ENCODE measurements around the gene NUDT6. TPM values are rescaled to one million over a fixed set of nuclear protein-coding genes. Genes with fewer than 3 reads are reported as not detected.
A peak's percentile ranks its signal among the peaks of the same experiment; 100 is the strongest.
"Not testable (repeated sequence)": the region's sequence is repeated elsewhere in the genome, so short reads cannot be mapped to it uniquely, and the experiment has no call there.

The NUDT6 gene
- total and polyA plus RNA-seq, 9 donors, result 6.6 to 9.4 (median 7.9) TPM

GRCh38 chr4:122882857-122883735 is 39.3 kb downstream of the NUDT6 start:
- 10% methylated on average over 2 of the region's 5 CpGs for WGBS (ENCODE audit: insufficient coverage)
- DNase-seq, result peak; percentile 88

GRCh38 chr4:122879001-122879400 is 43.4 kb downstream of the NUDT6 start:
- Histone ChIP-seq H3K4me3 (ENCODE audit: low read length) (no peak overlapping the region), H3K27me3 (ENCODE audit: control insufficient read depth, insufficient read depth, low read length) (no peaks in the 10 kb centered on the region), H3K9me3 (replicated peaks; ENCODE audit: control insufficient read depth, low read depth, low read length) (peaks cover 4% of the 10 kb centered on the region), H3K4me1 (ENCODE audit: control insufficient read depth, insufficient read depth, low read length) (no peaks in the 10 kb centered on the region), H3K36me3 (ENCODE audit: control insufficient read depth, insufficient read depth, low read length) (peaks cover 5% of the 10 kb centered on the region), H3K27ac (ENCODE audit: low read length) (no peak overlapping the region)
- DNase-seq, result peak; percentile 49

More at GRCh38 chr4:122882857-122883735, 39.3 kb downstream of the NUDT6 start:
- Histone ChIP-seq H3K4me1 (ENCODE audit: control insufficient read depth, insufficient read depth, low read length) (no peaks in the 10 kb centered on the region), H3K27ac (ENCODE audit: low read length) (peak overlapping the region; percentile 63), H3K4me3 (ENCODE audit: low read length) (no peak overlapping the region), H3K9me3 (replicated peaks; ENCODE audit: control insufficient read depth, low read depth, low read length) (peaks cover 4% of the 10 kb centered on the region), H3K36me3 (ENCODE audit: control insufficient read depth, insufficient read depth, low read length) (peaks cover 11% of the 10 kb centered on the region), H3K27me3 (ENCODE audit: control insufficient read depth, insufficient read depth, low read length) (no peaks in the 10 kb centered on the region)

GRCh38 chr4:122876456-122876855 is 45.9 kb downstream of the NUDT6 start:
- DNase-seq, result no peak
- H3K4me1 ChIP-seq (ENCODE audit: control insufficient read depth, insufficient read depth, low read length), result no peaks in the 10 kb centered on the region
- 100% methylated on average over 1 of the region's 3 CpGs for WGBS (ENCODE audit: insufficient coverage)
- H3K4me3 ChIP-seq (ENCODE audit: low read length), result no peak overlapping the region
- H3K9me3 ChIP-seq (replicated peaks; ENCODE audit: control insufficient read depth, low read depth, low read length), result peaks cover 4% of the 10 kb centered on the region
- no peak overlapping the region for H3K27ac ChIP-seq (ENCODE audit: low read length)
- peaks cover 5% of the 10 kb centered on the region for H3K36me3 ChIP-seq (ENCODE audit: control insufficient read depth, insufficient read depth, low read length)
- no peaks in the 10 kb centered on the region for H3K27me3 ChIP-seq (ENCODE audit: control insufficient read depth, insufficient read depth, low read length)

- Histone ChIP-seq H3K36me3 (ENCODE audit: control insufficient read depth, insufficient read depth, low read length) (peaks cover 3% of the 10 kb centered on the region), H3K27me3 (ENCODE audit: control insufficient read depth, insufficient read depth, low read length) (no peaks in the 10 kb centered on the region), H3K27ac (ENCODE audit: low read length) (no peak overlapping the region), H3K4me3 (ENCODE audit: low read length) (no peak overlapping the region), H3K4me1 (ENCODE audit: control insufficient read depth, insufficient read depth, low read length) (no peaks in the 10 kb centered on the region), H3K9me3 (replicated peaks; ENCODE audit: control insufficient read depth, low read depth, low read length) (peaks cover 4% of the 10 kb centered on the region)
- DNase-seq, result no peak
- WGBS (ENCODE audit: insufficient coverage), result 60% methylated on average over 1 of the region's 5 CpGs
Observed at GRCh38 chr4:122875949-122876348, 46.4 kb downstream of the NUDT6 start.

- no peaks in the 10 kb centered on the region for H3K27me3 ChIP-seq (ENCODE audit: control insufficient read depth, insufficient read depth, low read length)
- H3K36me3 ChIP-seq (ENCODE audit: control insufficient read depth, insufficient read depth, low read length), result peaks cover 3% of the 10 kb centered on the region
- H3K27ac ChIP-seq (ENCODE audit: low read length), result no peak overlapping the region
- no peak overlapping the region for H3K4me3 ChIP-seq (ENCODE audit: low read length)
- no peaks in the 10 kb centered on the region for H3K9me3 ChIP-seq (replicated peaks; ENCODE audit: control insufficient read depth, low read depth, low read length)
- 100% methylated on average over 2 of the region's 4 CpGs for WGBS (ENCODE audit: insufficient coverage)
- H3K4me1 ChIP-seq (ENCODE audit: control insufficient read depth, insufficient read depth, low read length), result no peaks in the 10 kb centered on the region
- no peak for DNase-seq
Observed at GRCh38 chr4:122873821-122874593, 48.4 kb downstream of the NUDT6 start.

GRCh38 chr4:122873146-122873545 is 49.3 kb downstream of the NUDT6 start:
- no peaks in the 10 kb centered on the region for H3K4me1 ChIP-seq (ENCODE audit: control insufficient read depth, insufficient read depth, low read length)
- no peak for DNase-seq
- H3K4me3 ChIP-seq (ENCODE audit: low read length), result no peak overlapping the region
- H3K27ac ChIP-seq (ENCODE audit: low read length), result no peak overlapping the region
- no peaks in the 10 kb centered on the region for H3K27me3 ChIP-seq (ENCODE audit: control insufficient read depth, insufficient read depth, low read length)
- H3K36me3 ChIP-seq (ENCODE audit: control insufficient read depth, insufficient read depth, low read length), result no peaks in the 10 kb centered on the region
- H3K9me3 ChIP-seq (replicated peaks; ENCODE audit: control insufficient read depth, low read depth, low read length), result no peaks in the 10 kb centered on the region
- WGBS (ENCODE audit: insufficient coverage), result no CpG with 5 or more reads among the region's 1 CpG

GRCh38 chr4:122868235-122868634 is 54.2 kb downstream of the NUDT6 start:
- not testable (repeated sequence) for H3K9me3 ChIP-seq (replicated peaks; ENCODE audit: control insufficient read depth, low read depth, low read length); DNase-seq; H3K27me3 ChIP-seq (ENCODE audit: control insufficient read depth, insufficient read depth, low read length); H3K4me3 ChIP-seq (ENCODE audit: low read length); H3K4me1 ChIP-seq (ENCODE audit: control insufficient read depth, insufficient read depth, low read length); H3K27ac ChIP-seq (ENCODE audit: low read length); H3K36me3 ChIP-seq (ENCODE audit: control insufficient read depth, insufficient read depth, low read length)
- no CpG with 5 or more reads among the region's 3 CpGs for WGBS (ENCODE audit: insufficient coverage)

- H3K27ac ChIP-seq (ENCODE audit: low read length), result no peak overlapping the region
- WGBS (ENCODE audit: insufficient coverage), result no CpG with 5 or more reads among the region's 4 CpGs
- no peaks in the 10 kb centered on the region for H3K27me3 ChIP-seq (ENCODE audit: control insufficient read depth, insufficient read depth, low read length)
- peak; percentile 57 for DNase-seq
- H3K36me3 ChIP-seq (ENCODE audit: control insufficient read depth, insufficient read depth, low read length), result no peaks in the 10 kb centered on the region
- H3K4me3 ChIP-seq (ENCODE audit: low read length), result no peak overlapping the region
- H3K4me1 ChIP-seq (ENCODE audit: control insufficient read depth, insufficient read depth, low read length), result no peaks in the 10 kb centered on the region
- no peaks in the 10 kb centered on the region for H3K9me3 ChIP-seq (replicated peaks; ENCODE audit: control insufficient read depth, low read depth, low read length)
Observed at GRCh38 chr4:122865425-122865824, 57.0 kb downstream of the NUDT6 start.

GRCh38 chr4:122863639-122864038 is 58.8 kb downstream of the NUDT6 start:
- H3K36me3 ChIP-seq (ENCODE audit: control insufficient read depth, insufficient read depth, low read length), result no peaks in the 10 kb centered on the region
- H3K4me1 ChIP-seq (ENCODE audit: control insufficient read depth, insufficient read depth, low read length), result no peaks in the 10 kb centered on the region
- no peak overlapping the region for H3K27ac ChIP-seq (ENCODE audit: low read length)
- no CpG with 5 or more reads among the region's 1 CpG for WGBS (ENCODE audit: insufficient coverage)
- no peak for DNase-seq
- H3K27me3 ChIP-seq (ENCODE audit: control insufficient read depth, insufficient read depth, low read length), result no peaks in the 10 kb centered on the region
- H3K9me3 ChIP-seq (replicated peaks; ENCODE audit: control insufficient read depth, low read depth, low read length), result no peaks in the 10 kb centered on the region
- no peak overlapping the region for H3K4me3 ChIP-seq (ENCODE audit: low read length)

- Histone ChIP-seq H3K9me3 (replicated peaks; ENCODE audit: control insufficient read depth, low read depth, low read length) (no peaks in the 10 kb centered on the region), H3K27me3 (ENCODE audit: control insufficient read depth, insufficient read depth, low read length) (no peaks in the 10 kb centered on the region), H3K36me3 (ENCODE audit: control insufficient read depth, insufficient read depth, low read length) (no peaks in the 10 kb centered on the region), H3K27ac (ENCODE audit: low read length) (peak overlapping the region; percentile 60), H3K4me1 (ENCODE audit: control insufficient read depth, insufficient read depth, low read length) (no peaks in the 10 kb centered on the region), H3K4me3 (ENCODE audit: low read length) (no peak overlapping the region)
- peak; percentile 88 for DNase-seq
- 50% methylated on average over 1 of the region's 2 CpGs for WGBS (ENCODE audit: insufficient coverage)
Observed at GRCh38 chr4:122861172-122861943, 61.0 kb downstream of the NUDT6 start.
